GM21526 (cell line): ENCODE data around the gene GTF2A1L.
"Not testable (repeated sequence)": the region's sequence is repeated elsewhere in the genome, so short reads cannot be mapped to it uniquely, and the experiment has no call there.

Experiments
- ATAC-seq: cut with Tn5 transposase; IDR thresholded peaks from one replicate; pipeline ENCODE4 v1.9.1; 2021; ENCODE audit warnings: moderate library complexity; ENCODE audit not compliant: unreplicated experiment, low FRiP score

GTF2A1L gene

GRCh38 chr2:48617618-48618017 lies at the start of gene GTF2A1L:
GTF2A1L (plus strand) TSS chr2:48617856; CDS start chr2:48617875, 19 bp downstream.
- no peak for ATAC-seq

GRCh38 chr2:48568547-48568946 lies 49.1 kb upstream of the GTF2A1L start:
- no peak for ATAC-seq

GRCh38 chr2:48569433-48569832 lies 48.2 kb upstream of the GTF2A1L start:
- no peak for ATAC-seq

GRCh38 chr2:48572816-48573215 lies 44.8 kb upstream of the GTF2A1L start:
- no peak for ATAC-seq

GRCh38 chr2:48574353-48575287 lies 43.0 kb upstream of the GTF2A1L start:
- no peak for ATAC-seq

- no peak for ATAC-seq
Measured at GRCh38 chr2:48578313-48578712, 39.3 kb upstream of the GTF2A1L start.

- ATAC-seq = no peak
Measured at GRCh38 chr2:48583961-48584360, 33.7 kb upstream of the GTF2A1L start.

- ATAC-seq = no peak
Measured at GRCh38 chr2:48584551-48584950, 33.1 kb upstream of the GTF2A1L start.

GRCh38 chr2:48586433-48586832 lies 31.2 kb upstream of the GTF2A1L start:
- no peak for ATAC-seq

- no peak for ATAC-seq
Measured at GRCh38 chr2:48587560-48587959, 30.1 kb upstream of the GTF2A1L start.

GRCh38 chr2:48587961-48588360 lies 29.7 kb upstream of the GTF2A1L start:
- no peak for ATAC-seq

GRCh38 chr2:48588745-48589144 lies 28.9 kb upstream of the GTF2A1L start:
- ATAC-seq = no peak

- no peak for ATAC-seq
Measured at GRCh38 chr2:48589170-48589767, 28.4 kb upstream of the GTF2A1L start.

- no peak for ATAC-seq
Measured at GRCh38 chr2:48590017-48590416, 27.6 kb upstream of the GTF2A1L start.

GRCh38 chr2:48592067-48592466 lies 25.6 kb upstream of the GTF2A1L start:
- ATAC-seq = no peak

- ATAC-seq = not testable (repeated sequence)
Measured at GRCh38 chr2:48596751-48597150, 20.9 kb upstream of the GTF2A1L start.

- ATAC-seq = no peak
Measured at GRCh38 chr2:48597492-48597891, 20.2 kb upstream of the GTF2A1L start.

GRCh38 chr2:48600204-48600813 lies 17.3 kb upstream of the GTF2A1L start:
- ATAC-seq = no peak

- ATAC-seq = no peak
Measured at GRCh38 chr2:48600917-48601316, 16.7 kb upstream of the GTF2A1L start.

GRCh38 chr2:48601349-48601748 lies 16.3 kb upstream of the GTF2A1L start:
- ATAC-seq = no peak

GRCh38 chr2:48605482-48606175 lies 12.0 kb upstream of the GTF2A1L start:
- ATAC-seq = no peak
